Skin of body (tissue), 2 donors: ENCODE measurements around the gene NOP56. TPM values are rescaled to one million over a fixed set of nuclear protein-coding genes. Genes with fewer than 3 reads are reported as not detected.
"Not testable (repeated sequence)": the region's sequence is repeated elsewhere in the genome, so short reads cannot be mapped to it uniquely, and the experiment has no call there.

Source experiments
- DNase-seq: peaks from one replicate; lab custom pipeline; 2025; lab: John Stamatoyannopoulos, UW
- total RNA-seq: library from RNA; depleted of rRNA; stranded (reverse); fragments of >200 nt; gene quantifications from one replicate; pipeline ENCODE4 v1.2.3, GENCODE V29; 2014

Gene NOP56
- total RNA-seq, 1 donor from 2014 or later = 98.3 TPM

DNA sequence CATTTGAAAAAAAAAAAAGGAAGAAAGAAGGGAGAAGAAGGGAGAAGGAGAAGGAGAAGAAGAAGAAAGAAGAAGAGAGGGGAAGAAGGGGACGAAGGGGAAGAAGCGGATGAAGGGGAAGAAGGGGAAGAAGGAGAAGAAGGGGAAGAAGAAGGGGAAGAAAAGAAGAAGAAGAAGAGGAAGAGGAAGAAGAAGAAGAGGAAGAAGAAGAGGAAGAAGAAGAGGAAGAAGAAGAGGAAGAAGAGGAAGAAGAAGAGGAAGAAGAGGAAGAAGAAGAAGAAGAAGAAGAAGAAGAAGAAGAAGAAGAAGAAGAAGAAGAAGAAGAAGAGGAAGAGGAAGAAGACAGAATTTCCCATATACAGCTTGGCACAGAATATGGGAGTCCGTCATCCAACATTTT, 29.6 kb downstream of the NOP56 start:
- DNase-seq = not testable (repeated sequence)

DNA sequence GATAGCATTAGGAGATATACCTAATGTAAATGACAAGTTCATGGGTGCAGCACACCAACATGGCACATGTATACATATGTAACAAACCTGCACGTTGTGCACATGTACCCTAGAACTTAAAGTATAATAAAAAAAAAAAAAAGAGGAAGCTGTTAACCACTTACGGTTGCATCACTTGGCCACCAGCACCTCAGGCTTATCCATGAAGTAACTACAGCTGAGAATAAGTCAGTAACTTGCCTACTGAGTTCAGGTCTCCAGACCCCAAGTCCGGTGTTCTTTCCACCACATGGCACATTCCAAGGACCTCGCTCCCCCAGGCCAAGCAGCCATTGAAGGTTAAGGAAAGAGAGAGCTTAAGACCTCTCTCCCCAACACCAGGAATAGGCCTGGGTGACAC, 32.4 kb downstream of the NOP56 start:
- DNase-seq = not testable (repeated sequence)

DNA sequence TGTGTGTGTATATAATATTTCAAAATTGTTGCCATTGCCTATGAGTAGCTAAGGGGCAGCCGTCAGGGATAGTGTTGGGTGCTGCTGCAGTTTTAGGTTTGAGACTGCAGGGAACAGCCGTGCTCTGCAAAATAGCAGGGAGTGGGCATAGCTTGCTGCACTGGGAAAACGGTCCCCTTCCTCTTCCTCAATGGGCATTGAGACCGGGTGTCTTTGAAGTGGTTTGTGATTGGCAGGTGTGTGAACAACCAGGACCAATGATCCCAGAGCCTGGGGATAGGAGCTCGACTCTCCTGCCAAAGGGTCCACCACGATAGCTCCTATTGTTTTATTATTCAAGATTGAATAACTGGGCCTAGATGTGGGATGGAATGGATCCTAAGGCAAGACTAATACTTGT, 35.1 kb downstream of the NOP56 start:
- DNase-seq = no peak

DNA sequence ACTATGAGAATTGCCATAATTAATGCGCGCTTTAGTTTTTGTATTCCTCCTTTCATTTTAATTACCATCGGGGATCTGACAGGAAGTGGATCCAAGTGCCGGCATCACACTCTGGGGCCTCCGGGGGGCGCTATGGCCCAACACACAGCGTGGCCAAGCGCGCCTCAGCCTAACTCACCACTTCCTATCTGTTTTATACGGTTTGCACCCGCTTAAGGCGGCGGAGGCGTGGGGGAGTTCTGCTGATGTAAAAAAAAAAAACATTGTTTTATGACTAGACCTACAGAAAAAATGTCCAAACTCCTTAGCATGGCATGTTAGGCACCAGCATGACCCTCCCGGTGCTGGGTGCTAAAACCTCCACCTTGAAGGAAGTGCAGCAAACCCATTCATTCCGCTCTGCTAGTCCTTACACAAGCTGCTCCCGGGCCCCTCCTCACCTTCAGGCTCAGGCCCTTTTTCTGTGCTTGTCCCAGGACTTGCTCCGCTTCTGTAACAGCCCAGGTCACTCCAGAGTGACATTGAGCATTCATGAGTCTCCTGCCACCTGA, 35.7 kb downstream of the NOP56 start:
- DNase-seq = no peak

DNA sequence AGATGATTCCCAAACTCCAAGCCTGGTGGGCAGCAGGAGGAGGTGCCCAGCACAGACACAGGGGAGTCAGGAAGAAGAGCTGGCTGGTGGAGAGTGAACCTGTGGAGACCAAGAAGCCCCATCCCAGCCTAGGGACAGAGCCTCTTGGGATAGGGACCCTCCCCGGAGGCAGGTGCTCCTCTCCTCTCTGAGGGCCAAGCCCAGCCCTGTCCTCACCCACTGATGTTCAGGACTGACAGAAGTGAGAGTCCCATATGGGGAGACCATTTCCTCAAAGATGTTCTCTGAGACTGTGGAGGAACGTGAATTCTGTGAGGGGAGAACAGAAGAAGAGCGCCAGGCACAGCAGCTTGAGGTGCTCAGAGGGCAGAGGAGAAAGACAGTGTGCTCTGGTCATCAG, 37.8 kb downstream of the NOP56 start:
- no peak for DNase-seq

DNA sequence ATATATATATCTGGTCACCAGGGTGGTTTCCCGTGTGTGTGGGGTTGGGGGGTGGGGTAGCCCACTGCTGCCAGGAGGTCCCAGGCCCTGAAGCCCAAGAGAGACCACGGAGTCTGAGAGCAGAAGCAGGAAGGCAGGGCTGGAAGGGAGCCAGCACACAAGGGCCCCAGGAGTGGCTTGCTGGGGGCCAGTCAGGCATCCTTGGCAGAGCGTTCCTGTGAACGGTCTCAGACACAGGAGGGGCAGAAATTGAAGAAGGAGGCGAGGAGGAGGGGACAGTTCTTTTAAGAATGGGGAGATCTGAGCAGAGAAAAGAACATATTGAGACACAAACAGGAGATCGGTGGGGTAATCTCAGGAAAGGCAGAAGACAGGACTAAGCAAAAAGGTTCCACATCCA, 38.3 kb downstream of the NOP56 start:
- DNase-seq = no peak

DNA sequence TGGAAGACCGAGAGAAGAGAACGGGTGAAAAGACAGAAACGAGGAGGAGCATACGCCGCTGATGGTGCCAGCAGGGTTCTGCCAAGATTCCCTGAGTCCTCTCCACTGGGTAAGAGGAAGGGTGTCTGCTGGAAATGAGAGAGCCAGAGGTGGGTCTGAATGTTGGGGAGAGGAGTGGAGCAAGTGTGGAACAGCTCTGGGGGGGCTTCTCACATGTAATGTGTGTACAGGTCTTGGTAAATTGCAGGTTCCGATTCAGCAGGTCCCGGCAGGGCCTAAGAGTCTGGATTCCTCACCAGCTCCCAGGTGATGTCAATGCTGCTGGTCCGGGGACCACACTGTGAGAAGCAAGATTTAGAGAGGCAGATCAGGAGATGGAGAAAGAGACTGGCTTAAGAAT, 38.7 kb downstream of the NOP56 start:
- DNase-seq = no peak

DNA sequence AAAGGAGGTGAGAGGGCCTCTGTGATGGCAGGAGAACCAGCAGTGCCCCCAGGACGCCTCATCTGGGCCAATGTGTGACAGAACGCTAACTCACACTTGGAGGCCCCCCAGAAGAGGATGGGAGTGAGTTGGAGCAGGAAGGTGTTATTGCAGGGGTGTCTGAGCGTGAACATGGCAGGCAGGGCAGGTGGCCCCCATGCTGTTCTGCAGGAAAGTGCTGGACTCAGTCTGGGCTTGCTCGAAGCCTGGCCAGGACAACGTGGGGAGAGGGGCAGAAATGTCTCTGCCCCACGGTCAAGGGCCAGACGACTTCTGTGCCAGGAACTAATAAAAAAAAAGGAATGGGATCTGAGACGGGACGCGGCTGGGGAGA, 39.2 kb downstream of the NOP56 start:
- DNase-seq = no peak

DNA sequence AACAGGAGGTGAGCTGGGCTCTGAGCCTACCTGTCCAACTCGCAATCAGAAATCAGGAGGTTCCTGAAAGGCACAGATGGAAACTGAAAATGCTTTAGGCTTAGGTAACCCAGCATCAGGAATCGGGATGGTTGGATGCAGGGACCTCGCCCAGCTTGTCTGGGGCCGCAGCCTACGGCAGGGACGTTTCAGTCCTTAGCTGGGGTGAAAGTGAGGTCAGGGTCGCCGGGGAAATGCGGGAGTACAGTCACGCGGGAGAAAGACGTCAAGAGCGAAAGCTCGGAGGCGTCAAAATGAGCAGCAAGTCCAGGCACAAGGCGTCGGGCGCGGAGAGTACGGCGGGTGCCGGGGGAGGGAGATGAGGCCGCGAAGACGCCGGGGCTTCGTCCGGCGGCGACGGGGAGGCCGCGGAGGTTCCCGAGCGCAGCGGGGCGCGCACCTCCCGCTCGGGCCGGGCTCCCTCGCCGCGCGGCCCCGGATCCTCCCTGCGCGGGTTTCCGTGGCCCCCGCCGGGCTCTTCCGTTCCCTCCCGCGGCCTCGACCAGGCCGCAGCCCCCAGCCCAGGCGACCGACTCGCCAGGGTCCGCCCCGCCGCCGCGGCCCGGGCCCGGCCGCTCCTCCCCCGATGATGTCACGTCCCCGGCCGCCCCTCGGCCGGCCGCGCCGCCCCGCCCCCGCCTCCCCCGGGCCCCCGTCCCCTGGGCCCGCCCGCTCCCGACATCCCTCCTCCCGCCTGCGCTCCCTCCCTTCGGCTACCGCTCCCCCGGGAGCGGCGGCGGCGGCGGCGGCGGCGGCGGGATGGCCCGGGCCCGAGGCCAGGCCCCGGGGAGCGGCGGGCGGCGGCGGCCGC, 39.8 kb downstream of the NOP56 start, which contains the start of gene EBF4:
Gene EBF4, plus strand, starts transcription at position 745 of the 850 bp plus-strand sequence. CDS start 866 bp downstream, outside the sequence.
- no peak for DNase-seq

DNA sequence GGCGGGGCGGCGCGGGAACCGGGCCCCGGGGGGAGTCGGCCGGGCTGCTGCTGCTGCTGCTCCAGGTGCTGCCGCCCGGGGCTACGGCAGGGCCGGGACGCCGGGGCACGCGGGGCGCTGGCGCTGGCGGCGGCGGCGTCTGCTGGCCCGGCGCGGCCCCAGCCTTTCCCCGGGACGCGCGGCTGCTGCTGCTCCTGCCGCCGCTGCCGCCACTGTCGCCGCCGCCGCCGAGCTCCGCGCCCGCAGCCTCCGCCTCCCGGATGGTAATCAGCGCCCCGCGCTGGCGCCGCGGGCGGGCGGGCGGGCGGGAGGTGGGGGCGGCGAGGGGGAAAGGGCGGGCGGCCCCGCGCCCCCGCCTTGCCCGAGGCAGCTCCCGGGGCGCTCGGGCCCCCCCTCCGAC, 40.5 kb downstream of the NOP56 start:
- DNase-seq = no peak

DNA sequence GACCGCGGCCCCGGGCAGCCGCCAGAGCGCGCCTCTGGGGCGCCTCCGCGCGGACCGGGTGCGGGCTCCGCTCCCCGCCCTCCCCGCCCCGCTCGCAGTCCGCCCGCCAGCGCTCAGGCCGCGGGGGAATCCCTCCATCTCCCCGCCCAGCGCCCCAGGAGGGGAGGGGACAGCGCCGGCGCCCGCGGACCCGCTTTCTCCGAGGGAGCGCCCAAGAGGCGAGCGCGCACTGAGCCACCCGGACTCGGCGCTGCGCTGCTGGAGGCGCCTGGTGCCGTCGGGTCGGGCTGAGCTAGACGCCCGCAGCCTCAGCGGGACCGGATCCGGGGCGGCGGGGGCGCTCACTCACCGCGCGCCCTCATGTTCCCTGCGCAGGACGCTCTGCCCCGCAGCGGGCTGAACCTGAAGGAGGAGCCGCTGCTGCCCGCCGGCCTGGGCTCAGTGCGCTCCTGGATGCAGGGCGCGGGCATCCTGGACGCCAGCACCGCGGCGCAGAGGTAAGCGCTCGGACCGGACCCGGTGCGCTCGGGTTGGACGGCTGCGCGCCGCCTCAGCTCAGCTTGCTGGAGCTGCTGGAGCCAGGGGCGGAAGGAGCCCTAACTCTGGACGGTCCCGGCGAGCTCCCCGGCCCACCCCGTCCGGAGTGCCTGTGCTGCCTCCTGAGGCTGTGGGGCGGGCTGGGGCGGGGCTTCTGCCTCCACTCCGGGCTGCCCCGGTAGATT, 41.0 kb downstream of the NOP56 start:
- no peak for DNase-seq

DNA sequence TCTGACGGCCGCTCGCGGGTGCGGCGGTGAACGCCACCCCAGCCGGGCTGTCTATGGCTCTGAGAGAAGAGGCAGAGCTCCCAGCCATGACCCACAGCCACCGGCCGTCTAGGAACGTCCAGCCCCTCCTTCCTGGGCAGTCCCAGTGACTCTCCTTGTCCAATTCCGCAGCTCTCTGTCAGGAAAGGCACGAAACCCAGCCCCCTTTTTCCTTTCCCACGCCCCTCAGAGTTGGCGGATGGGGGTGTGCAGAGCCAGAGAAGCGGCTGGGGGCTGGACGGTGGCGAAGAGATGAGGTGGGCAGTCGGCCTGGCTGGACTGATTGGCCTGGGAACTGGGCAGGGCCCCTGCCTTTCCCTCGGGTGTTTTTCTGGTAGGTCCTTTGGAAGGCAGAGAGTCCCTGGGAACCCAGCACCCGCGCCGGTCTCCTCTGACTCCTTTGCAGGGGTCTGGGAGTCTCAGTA, 41.6 kb downstream of the NOP56 start:
- no peak for DNase-seq

DNA sequence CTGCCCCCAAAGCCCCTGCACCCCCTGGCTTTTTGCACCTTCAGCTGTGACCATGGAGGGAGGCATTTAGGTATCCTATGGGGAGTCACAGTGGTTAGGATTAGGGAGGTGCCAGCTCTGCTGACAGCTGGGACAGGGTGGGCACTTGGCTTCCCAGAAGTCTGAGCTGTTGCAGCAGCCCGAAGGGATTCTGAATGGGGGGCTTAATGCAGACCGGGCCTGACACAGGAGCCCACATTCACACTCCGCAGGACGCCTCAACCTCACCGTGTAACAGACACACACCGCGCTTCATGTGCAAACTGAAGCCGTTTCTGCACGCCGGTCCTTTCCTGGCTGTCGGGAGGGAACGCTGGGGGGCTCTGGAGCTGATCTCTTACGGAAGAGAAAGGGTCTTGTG, 42.1 kb downstream of the NOP56 start:
- DNase-seq = no peak

DNA sequence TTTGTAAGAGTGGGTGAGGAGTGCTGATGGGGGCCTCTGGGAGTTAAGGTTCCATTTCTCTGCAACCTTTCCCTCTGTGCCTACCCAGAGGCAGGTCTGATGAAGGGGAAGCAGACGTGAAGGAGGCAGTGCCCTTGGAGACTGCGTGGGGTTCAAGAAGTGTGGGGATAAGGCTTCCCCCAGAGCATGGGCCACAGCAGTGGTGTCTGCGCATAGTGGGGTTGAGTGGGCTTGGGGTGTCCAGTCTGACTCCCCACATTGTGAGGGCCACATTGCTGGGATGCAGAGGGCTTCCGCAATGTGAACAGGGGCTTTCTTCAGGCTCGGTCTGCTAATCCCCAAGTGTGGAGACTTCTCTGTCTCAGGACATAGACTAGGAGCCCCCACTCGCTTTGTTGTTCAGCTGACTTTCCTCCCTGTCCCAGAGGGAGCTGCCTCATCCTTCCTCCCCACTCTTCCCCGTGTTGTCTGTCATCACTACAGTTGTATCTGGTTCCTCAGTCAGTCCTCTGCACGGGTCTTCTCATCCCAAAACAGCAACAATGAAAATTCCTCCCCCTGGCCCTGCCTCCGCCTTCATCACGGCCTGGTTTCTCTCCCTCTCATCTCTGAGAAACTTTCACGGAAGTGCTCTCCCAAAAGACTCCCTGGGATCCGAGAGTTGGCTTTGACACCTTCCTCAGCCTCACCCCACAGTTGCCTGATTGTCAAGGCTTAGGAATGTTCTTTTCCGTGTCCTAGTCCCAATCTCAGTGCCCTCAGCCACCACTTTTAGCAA, 43.0 kb downstream of the NOP56 start:
- no peak for DNase-seq

DNA sequence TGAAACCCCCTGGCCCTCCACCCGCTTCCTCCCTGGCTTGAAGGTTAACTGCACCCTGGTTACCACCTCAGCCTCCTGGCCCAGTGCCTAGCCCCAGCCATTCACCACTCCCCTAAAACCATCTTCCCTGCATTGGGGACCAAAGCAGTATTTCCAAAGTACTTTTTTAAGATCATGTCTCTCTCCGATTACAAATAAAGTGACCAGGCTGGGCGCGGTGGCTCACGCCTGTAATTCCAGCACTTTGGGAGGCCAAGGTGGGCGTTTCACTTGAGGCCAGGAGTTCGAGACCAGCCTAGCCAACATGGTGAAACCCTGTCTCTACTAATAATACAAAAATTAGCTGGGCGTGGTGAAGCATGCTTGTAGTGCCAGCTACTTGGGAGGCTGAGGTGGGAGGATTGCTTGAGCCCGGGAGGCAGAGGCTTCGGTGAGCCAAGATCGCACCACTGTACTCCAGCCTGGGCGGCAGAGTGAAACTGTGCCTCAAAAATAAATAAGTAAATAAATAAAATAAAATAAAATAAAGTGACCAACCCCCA, 43.6 kb downstream of the NOP56 start:
- not testable (repeated sequence) for DNase-seq

DNA sequence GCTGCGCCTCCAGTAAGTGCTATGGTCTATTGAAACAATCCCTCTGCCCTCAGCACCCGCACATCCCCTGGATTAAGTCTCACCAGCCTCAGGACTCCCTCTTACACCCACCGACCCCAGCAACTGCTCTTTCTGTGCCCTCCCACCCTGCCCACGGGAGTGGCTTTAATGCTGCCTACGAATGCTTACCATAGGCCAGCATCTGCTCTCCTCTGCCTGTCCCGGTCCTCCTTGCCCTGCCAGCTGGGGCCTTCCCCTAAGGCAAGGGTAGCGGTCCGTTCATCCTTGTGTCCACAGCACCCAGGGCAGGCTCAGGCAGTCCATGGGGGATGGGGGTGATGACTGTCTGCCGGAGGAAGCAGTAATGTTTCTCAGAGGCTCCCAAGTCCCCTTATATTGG, 44.2 kb downstream of the NOP56 start:
- no peak for DNase-seq

DNA sequence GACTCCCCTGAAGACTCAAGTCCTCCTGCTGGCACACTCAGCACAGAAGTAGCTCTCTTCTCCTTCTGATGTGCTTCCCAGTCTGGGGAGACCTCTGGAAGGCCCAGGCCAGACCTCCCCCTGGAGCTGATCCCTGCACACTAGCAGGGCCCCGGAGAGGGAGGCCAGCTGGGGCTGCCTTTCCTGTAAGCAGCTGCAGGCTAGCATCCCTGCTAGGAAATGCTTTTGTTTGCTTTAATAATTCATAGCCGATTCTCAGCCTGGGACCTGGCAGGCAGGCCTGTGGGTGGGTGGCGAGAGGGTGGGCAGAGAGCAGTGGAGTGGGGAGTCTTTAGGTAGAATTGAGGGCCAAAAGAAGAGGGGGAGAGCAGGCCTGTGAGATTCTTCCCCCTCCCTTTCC, 45.3 kb downstream of the NOP56 start:
- DNase-seq = no peak

DNA sequence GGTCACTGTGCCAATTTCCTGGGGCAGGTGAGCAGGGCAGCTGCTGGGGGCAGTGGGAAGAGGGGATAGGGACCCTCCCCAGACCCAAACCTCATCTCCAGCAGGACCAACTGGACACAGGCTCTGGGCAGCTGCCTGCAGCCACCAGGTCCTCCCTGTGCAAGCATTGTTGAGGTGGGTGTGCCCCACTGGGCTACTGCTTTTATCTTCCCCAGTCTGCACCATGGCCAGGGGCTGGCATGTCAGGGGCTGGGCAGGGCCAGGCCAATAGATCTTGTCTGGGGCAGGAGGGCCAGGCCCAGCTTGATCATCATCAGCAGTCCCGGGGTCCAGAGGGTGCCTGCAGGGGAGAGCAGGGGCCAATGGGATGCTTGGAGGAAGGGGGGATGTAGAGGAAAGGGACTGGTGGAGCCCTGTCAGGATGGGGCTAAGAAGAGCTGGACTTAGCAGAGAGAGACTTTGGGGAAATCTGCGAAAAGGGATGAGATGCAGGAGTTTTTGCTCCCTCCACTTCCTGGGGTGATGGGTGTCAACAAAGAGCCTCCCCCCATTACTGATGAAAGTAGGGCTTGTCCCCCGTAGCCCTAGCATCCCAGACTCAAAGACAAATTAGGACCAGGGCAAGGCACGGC, 45.9 kb downstream of the NOP56 start:
- no peak for DNase-seq

DNA sequence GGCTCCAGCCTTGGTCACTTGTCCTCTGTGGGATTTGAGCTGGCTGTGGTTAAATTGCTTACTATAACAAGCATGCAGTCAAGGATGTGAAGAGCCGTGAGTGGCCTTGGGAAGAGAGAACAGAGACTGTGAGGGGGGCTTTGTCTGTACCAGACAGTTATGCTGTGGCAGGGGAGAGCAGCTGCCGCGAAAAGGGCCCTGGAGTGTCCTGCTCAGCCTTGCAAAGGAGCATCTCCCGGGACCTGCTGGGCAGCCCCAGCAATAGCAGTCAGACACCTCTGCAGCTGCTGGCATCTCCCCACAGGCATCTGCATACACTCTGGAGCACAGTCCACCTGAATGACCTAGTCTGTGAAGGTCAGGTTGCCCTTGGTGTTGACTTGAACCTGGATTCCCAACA, 46.5 kb downstream of the NOP56 start:
- no peak for DNase-seq

DNA sequence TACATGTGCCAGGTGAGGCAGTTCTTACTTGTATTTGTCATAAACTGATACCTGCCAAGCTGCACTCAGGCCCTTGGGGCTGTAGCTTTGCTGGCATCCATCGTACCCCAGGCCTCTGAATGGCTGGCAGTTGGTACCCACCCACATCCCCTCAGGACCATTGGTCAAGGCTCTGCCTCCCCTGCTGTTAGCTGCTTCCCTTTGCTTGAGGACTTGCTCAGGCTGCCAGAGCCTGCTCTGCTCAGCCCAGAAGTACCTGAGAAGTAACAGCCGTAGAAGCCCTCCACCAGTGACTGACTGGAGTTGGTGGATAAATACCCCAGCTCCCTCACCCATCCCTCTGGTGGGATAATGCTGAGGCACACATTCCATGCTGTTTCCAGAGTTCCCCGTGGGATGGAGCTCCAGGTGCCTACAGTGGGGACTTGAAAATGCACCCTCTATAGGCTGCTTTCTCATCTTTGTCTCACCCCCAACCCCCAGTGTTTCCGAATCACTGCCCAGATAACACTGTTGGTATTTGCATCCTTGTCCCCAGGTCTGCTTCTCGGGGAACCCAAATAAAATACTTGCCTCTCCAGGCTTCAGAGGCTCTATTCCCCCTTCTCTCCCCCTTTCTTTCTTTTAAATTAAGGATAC, 47.5 kb downstream of the NOP56 start:
- no peak for DNase-seq
